SIG-M5 treated with dmso at 0.1 percent for 504 hours (cell line): Measurements from ENCODE around the gene MMP15.
"Not testable (repeated sequence)": the region's sequence is repeated elsewhere in the genome, so short reads cannot be mapped to it uniquely, and the experiment has no call there.

Experiments used
- DNase-seq: peaks from one replicate; lab custom pipeline; 2025; ENCODE audit not compliant: unreplicated experiment; lab: John Stamatoyannopoulos, UW

The MMP15 gene

DNA sequence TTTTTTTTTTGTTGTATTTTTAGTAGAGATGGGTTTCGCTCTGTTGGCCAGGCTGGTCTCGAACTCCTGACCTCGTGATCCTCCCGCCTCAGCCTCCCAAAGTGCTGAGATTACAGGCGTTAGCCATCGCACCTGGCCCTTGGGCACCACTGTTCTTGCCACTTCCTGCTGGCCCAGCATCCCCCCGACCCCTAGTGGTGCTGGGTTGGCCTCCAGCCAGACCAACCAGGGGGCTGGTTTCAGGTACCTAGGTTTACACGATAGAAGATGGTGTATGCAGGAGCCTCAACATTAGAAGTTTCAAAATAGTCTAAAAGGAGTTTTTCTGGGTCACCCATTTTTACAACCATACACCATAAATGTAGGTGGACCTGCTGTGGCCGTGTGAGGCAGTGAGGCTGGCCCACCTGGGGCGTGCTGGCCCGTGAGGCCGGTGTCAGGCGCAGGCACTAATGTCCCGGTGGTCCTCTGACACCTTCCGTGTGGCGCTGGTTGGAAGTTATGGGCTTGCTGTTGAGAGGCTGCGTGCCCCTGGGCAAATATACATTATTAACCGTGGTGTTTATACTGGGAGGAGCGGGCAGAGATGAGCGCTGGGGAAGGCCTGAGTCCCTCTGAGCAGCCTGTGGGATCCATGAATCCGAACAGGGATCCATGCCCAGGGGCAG, 60.2 kb downstream of the MMP15 start:
- DNase-seq = no peak

DNA sequence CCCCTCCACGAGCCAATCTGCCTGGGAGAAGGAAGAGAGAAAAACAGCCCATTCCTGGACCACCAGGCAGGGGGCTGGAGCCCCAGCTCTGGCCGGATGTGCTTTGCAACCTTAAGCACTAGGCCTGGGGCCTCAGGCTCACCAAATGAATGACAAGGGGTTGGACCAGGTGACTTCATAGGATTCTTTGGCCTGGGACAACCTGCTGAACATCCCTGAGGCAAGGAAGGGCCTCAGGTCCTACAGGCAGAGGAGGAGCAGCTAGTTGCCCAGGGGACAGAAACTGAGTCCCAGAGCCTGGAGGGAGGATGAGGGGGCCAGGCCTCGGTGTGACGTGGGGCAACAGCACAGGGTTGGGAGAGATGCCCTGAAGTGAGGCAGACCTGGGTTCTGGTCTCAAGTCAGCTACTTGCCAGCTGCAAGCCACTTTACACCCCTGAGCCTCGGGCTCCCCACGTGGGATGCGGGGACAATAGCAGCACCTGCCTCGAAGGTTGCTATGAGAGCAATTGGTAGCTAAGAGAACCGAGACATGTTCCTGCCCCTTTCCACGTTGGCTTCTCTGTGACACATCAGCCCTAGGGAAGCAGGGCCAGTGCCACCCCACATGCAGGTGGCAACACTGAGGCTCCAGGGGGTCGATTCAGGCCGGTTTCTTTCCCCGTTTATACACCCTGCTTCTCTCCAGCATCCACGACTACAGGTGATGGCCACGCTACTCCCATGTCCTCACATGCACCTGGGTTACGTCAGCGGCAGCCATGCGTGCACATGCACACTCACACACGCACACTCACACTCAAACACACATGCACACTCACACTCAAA, 61.0 kb downstream of the MMP15 start:
- DNase-seq = no peak

DNA sequence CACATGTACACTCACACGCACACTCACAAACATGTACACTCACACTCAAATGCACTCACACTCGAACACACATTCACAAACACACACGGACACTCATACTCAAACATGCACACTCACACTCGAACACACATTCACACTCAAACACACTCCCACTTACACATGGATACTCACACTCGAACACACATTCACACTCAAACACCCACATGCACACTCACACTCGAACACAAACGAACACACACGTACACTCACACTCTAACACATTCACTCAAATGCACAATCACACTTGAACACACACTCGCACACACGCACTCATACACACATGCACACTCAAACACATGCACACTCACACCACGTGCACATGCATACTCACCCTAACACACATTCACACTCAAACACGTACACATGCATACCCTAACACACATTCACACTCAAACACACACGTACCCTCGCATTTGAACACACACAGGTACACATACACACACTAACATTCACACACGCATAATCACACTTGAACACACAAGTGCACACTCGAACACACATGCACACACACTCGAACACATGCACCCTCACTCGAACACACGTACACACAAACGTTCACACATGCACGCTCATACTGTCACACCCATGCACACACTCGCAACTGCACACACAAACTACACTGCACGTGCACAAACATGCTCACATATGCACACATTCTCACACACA, 61.8 kb downstream of the MMP15 start:
- DNase-seq = no peak

DNA sequence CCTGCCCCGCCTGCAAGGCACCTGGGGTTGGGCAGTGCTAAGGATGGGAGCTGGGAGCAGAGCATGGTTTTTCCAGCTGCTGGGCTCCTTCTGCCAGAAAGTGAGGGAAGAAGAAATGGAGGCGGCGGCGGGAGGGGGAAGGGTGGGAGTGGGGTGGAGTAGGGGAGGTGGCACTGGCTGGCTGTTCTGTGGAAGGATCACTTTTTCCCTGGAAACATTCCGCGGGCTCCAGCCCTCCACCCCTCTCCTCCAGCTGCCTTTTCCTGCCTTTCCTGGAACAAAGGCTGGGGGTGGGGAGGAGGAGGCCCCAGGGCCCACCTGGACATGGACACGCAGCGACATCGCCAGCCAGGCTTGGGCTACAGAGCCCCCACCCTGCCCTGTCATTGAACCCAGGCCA, 62.5 kb downstream of the MMP15 start:
- DNase-seq = no peak

DNA sequence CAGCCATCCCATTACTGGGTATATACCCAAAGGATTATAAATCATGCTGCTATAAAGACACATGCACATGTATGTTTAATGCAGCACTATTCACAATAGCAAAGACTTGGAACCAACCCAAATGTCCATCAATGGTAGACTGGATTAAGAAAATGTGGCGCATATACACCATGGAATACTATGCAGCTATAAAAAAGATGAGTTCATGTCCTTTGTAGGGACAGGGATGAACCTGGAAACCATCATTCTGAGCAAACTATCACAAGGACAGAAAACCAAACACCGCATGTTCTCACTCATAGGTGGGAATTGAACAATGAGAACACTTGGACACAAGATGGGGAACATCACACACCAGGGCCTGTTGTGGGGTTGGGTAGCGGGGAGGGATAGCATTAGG, 64.8 kb downstream of the MMP15 start:
- not testable (repeated sequence) for DNase-seq

DNA sequence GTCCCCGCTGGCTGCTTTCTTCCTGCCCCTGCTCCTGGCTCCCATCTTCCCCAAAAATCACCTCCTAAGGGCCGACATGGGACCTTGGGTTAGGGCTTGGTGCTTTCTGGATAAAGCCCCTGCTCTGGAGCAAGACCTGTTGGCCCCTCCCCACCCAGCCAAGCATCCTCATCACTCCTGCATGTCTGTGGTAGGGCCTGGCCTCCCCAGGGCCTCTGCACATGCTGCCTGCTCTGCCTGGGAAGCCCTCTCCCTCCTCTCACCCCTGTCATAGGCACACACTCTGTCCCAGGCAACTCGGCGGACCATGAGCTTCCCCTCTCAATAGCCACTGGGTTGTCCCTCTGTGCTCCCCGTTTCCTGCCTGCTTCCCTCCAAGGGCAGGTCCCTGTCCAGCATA, 68.5 kb downstream of the MMP15 start:
- no peak for DNase-seq

DNA sequence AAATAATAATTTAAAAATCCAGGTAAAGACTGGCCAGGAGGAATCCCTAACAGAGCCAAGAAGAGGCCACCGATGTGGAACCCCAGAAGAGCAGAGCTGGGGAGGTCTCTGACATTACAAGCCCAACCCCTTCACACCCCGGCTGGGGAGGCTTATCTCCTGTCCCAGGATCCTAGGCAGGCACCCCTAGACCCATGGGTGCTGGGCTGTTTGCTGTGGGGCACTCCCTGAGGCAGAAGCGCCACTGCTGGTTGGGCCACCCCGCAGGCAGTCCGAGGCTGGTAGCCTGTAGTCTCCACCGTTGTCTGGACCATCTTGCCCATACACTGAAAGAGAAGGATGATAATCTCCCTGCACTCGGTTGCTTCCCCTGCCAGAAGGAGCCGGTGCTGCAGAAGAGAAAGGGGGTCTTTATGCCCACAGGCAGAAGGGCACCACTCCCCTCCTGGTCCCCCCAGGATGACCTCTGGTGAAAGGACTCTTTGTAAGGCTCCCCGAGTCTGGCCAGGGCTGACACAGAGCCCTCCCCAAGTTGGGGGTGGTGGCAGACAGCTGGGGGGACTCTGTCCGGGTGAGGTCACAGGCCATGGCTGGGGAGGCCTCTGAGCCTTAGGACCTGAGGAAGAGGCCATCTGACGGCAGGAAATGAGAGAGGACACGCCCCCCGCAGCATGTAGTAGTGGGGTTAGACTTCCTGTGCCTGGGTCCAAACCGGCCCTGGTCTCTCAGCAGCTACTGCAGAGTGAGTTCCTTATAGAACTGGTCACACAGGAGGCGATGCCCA, 69.4 kb downstream of the MMP15 start:
- no peak for DNase-seq

DNA sequence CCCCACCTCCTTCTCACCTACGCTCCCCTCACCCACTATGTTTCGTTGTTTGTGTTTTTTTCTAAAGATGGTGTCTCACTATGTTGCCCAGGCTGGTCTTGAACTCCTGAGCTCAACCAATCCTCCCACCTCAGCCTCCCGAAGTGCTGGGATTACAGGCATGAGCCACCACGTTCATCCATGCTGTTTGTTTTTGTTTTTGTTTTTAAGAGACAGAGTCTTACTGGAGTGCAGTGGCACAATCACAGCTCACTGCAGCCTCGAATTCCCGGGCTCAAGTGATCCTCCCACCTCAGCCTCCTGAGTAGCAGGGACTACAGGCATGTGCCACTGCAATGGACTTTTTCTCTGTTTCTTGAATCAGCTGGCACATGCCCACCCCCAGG, 70.0 kb downstream of the MMP15 start:
- not testable (repeated sequence) for DNase-seq

DNA sequence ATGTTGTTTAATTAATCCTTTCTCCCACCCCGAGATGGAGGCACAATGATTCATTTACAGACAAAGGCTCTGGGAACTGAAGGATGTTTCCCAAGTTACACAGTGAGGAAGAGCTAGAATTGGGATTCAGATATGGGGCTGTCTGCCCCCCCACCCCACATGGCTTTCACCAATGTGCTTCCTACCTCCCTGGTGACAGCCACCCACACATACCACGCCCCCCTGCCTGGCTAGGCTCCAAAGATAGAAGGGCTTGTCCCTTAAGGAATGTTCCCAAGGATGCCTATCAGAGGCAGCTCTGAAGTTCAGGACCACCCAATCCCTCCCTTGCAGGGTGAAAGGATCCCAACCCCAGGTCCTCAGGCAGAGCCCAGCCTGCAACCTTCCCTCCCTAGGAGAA, 70.7 kb downstream of the MMP15 start:
- DNase-seq = no peak
